Endothelial cell of umbilical vein (primary cell): Measurements from ENCODE around the gene MLF1. TPM values are rescaled to one million over a fixed set of nuclear protein-coding genes. Genes with fewer than 3 reads are reported as not detected.

Source experiments
- BruUV-seq: library from RNA; stranded (reverse); fragments of 400-500 nt; replicated peaks from 2 replicates; lab custom pipeline; 2021; lab: Mats Ljungman, UMichigan
- CTCF ChIA-PET: fragments of 300-600, 350-600 bp; sonication (Branson Sonifier 250); formaldehyde crosslinking; loops from one replicate; lab custom pipeline; 2021; ENCODE audit warnings: antibody characterized with exemption, inconsistent platforms; lab: Charles Lee
- POLR2A ChIA-PET: fragments of 300-600, 350-600 bp; sonication (Branson Sonifier 250); formaldehyde crosslinking; loops from one replicate; lab custom pipeline; 2021; ENCODE audit warnings: antibody characterized with exemption, inconsistent platforms; lab: Charles Lee
- DNase-seq: peaks from one replicate; pipeline ENCODE4 v3.0.0-alpha.2; 2011; ENCODE audit warnings: low read depth, low spot score
- FAIRE-seq: peaks from 2 replicates; lab custom pipeline; 2011; peaks lifted over from hg19 to GRCh38; lab: Jason Lieb, UNC
- H2AFZ ChIP-seq: 2 replicates; pipeline ENCODE4 v1.6.0; 2012; ENCODE audit warnings: low read depth, low read length, control low read depth, inconsistent platforms
- H3K27ac ChIP-seq: 2 replicates; pipeline ENCODE4 v1.5.1; 2011; ENCODE audit warnings: low read depth, mild to moderate bottlenecking, control low read depth, low read length, moderate library complexity; ENCODE audit not compliant: insufficient read depth
- H3K27me3 ChIP-seq, 2 experiments: 2 replicates each; pipeline versions ENCODE4 v1.6.0 to v1.6.1; 2011; ENCODE audit warnings: low read length in 2 of 2, mixed read lengths in 1 of 2; ENCODE audit not compliant: control insufficient read depth in 2 of 2, insufficient read depth in 2 of 2
- H3K36me3 ChIP-seq, 2 experiments: 2 replicates in 1 of 2; 3 replicates in 1 of 2; pipeline ENCODE4 v1.5.1; 2011; ENCODE audit warnings: low read length in 2 of 2, mild to moderate bottlenecking in 1 of 2, moderate library complexity in 1 of 2; ENCODE audit not compliant: control insufficient read depth in 2 of 2, insufficient read depth in 2 of 2; ENCODE audit errors: extremely low read depth in 1 of 2
- H3K4me1 ChIP-seq: 3 replicates; pipeline ENCODE4 v1.5.1; 2011; ENCODE audit warnings: mild to moderate bottlenecking, low read length; ENCODE audit not compliant: control insufficient read depth, insufficient read depth; ENCODE audit errors: extremely low read depth
- H3K4me2 ChIP-seq: 2 replicates; pipeline ENCODE4 v1.6.1; 2011; ENCODE audit warnings: low read length, control low read depth, mixed read lengths; ENCODE audit not compliant: insufficient read depth
- H3K4me3 ChIP-seq, 3 experiments: fragments of 200-600 bp in 1 of 3; sonication (generic), shearing (Covaris generic) in 1 of 3; replicated peaks in 1 of 3; 2 replicates each; pipeline ENCODE4 v1.5.1; 2011 to 2016; ENCODE audit warnings: control low read depth in 3 of 3, low read length in 3 of 3, mild to moderate bottlenecking in 2 of 3, inconsistent platforms in 1 of 3, low read depth in 1 of 3, moderate library complexity in 1 of 3; ENCODE audit not compliant: insufficient read depth in 1 of 3
- H3K79me2 ChIP-seq: 2 replicates; pipeline ENCODE4 v1.6.0; 2012; ENCODE audit warnings: low read length, inconsistent platforms; ENCODE audit not compliant: control insufficient read depth, insufficient read depth
- H3K9ac ChIP-seq: replicated peaks from 2 replicates; pipeline ENCODE3; 2011; ENCODE audit warnings: low read length, control low read depth; ENCODE audit not compliant: insufficient read depth; ENCODE audit errors: extremely low read depth
- H3K9me1 ChIP-seq: replicated peaks from 3 replicates; pipeline ENCODE4 v1.6.0; 2011; ENCODE audit warnings: mild to moderate bottlenecking, low read length; ENCODE audit not compliant: control insufficient read depth, insufficient read depth; ENCODE audit errors: extremely low read depth
- H3K9me3 ChIP-seq: replicated peaks from 2 replicates; pipeline ENCODE4 v1.5.1; 2012; ENCODE audit warnings: low read length, inconsistent platforms; ENCODE audit not compliant: control insufficient read depth, insufficient read depth
- H4K20me1 ChIP-seq: replicated peaks from 2 replicates; pipeline ENCODE3; 2011; ENCODE audit warnings: mild to moderate bottlenecking, low read length; ENCODE audit not compliant: control insufficient read depth, insufficient read depth; ENCODE audit errors: extremely low read depth
- CTCF ChIP-seq, 2 donors: IDR thresholded peaks; 1 replicate in 1 of 2; 2 replicates in 1 of 2; pipeline ENCODE4 v1.5.1; 2011; ENCODE audit warnings: low read length in 2 of 2, mild to moderate bottlenecking in 2 of 2, moderate library complexity in 2 of 2, control low read depth in 1 of 2, inconsistent platforms in 1 of 2, low read depth in 1 of 2; ENCODE audit not compliant: insufficient read depth in 1 of 2; ENCODE audit errors: extremely low read depth in 1 of 2
- EZH2 ChIP-seq: IDR thresholded peaks from 2 replicates; pipeline ENCODE4 v1.6.1; 2012; ENCODE audit warnings: borderline replicate concordance, low read depth, mild to moderate bottlenecking, moderate library complexity, low read length, inconsistent platforms; ENCODE audit not compliant: severe bottlenecking
- FOS ChIP-seq: IDR thresholded peaks from 2 replicates; pipeline ENCODE4 v1.6.1; 2011; ENCODE audit warnings: mild to moderate bottlenecking, low read length, moderate library complexity, borderline replicate concordance; ENCODE audit not compliant: insufficient read depth
- GATA2 ChIP-seq: IDR thresholded peaks from 2 replicates; pipeline ENCODE4 v1.7.0; 2011; ENCODE audit warnings: low read depth, mild to moderate bottlenecking, moderate library complexity, mixed read lengths, low read length; ENCODE audit not compliant: insufficient read length, insufficient read depth
- JUN ChIP-seq: IDR thresholded peaks from 2 replicates; pipeline ENCODE4 v1.6.1; 2011; ENCODE audit warnings: borderline replicate concordance, low read depth; ENCODE audit not compliant: insufficient read length, insufficient read depth
- MAX ChIP-seq: IDR thresholded peaks from 2 replicates; pipeline ENCODE4 v1.6.1; 2011; ENCODE audit not compliant: insufficient read depth, insufficient read length
- MYC ChIP-seq: IDR thresholded peaks from one replicate; pipeline ENCODE4 v1.6.1; 2011; ENCODE audit warnings: mild to moderate bottlenecking, low read depth, low read length
- POLR2A ChIP-seq: IDR thresholded peaks from 2 replicates; pipeline ENCODE4 v1.6.1; 2012; ENCODE audit warnings: low read depth, mild to moderate bottlenecking, control low read depth, low read length
- POLR2AphosphoS5 ChIP-seq: IDR thresholded peaks from 2 replicates; pipeline ENCODE4 v1.6.1; 2012; ENCODE audit warnings: low read depth, mild to moderate bottlenecking, control low read depth, low read length, moderate library complexity; ENCODE audit not compliant: insufficient read depth
- dilution Hi-C: fragments of 300-500 bp; cut with MboI; formaldehyde crosslinking; loops from one replicate; pipeline ENCODE4 v1.15.0; 2019; ENCODE audit warnings: low sequenced_read_pairs; ENCODE audit not compliant: extremely low pct_ligation_motif_present
- intact Hi-C: fragments of 100-400 bp; cut with micrococcal nuclease; formaldehyde crosslinking; loops from one replicate; pipeline ENCODE4 v1.10.0; 2022
- polyA plus RNA-seq, 4 experiments: library from polyadenylated mRNA; depleted of rRNA in 3 of 4; stranded (reverse) in 3 of 4; unstranded in 1 of 4; fragments of >200 nt; gene quantifications; 2 replicates each; pipeline versions ENCODE4 v1.2.1 to v1.2.3, GENCODE V29; 2011 to 2012; ENCODE audit warnings: missing spikeins in 1 of 4
- total RNA-seq: library from RNA; stranded (reverse); gene quantifications from 2 replicates; pipeline ENCODE4 v1.2.3, GENCODE V29; 2021

MLF1 gene
- total and polyA plus RNA-seq, 2 donors (not counting 3 experiments of a cell fraction or from before 2014, with no cell fraction given), result 3.0 to 5.3 TPM

- H3K9me3 ChIP-seq, result no peaks in the 10 kb centered on the region
- H3K27me3 ChIP-seq, result no peaks in the 10 kb centered on the region
- no peak overlapping the region for H2AFZ ChIP-seq
- FAIRE-seq, result no peak
- no peak for DNase-seq
- no peaks in the 10 kb centered on the region for H3K9me1 ChIP-seq
- H3K4me2 ChIP-seq, result no peak overlapping the region
- ChIA-PET POLR2A (no interaction called here), CTCF (interaction anchor here (1.0 kb wide), 1 partner anchor 17 kb away, joined by 3 read pairs; no protein-coding TSS in a partner anchor)
- dilution Hi-C loops (no loop called here), intact Hi-C loops (no loop called here)
- no peak overlapping the region for H3K4me3 ChIP-seq
- H3K4me1 ChIP-seq, result no peaks in the 10 kb centered on the region
- BruUV-seq, result no TSS peak
- no peaks in the 10 kb centered on the region for H3K36me3 ChIP-seq
- no peak for TF ChIP-seq CTCF (IDR thresholded peaks at IDR 0.05; ENCODE audit: extremely low read depth in 1 of 2, insufficient read depth in 1 of 2, low read depth in 1 of 2, low read length in 2 of 2)
- TF ChIP-seq MYC, result no peak
- no peak for TF ChIP-seq JUN
- no peak for TF ChIP-seq POLR2A
- H3K79me2 ChIP-seq, result no peaks in the 10 kb centered on the region
- H4K20me1 ChIP-seq, result no peaks in the 10 kb centered on the region
- H3K27ac ChIP-seq, result no peak overlapping the region
- H3K9ac ChIP-seq, result no peak overlapping the region
These were observed 31.2 kb downstream of the MLF1 start for GRCh38 chr3:158602227-158602626.

GRCh38 chr3:158617982-158618875, 47.2 kb downstream of the MLF1 start:
- BruUV-seq, result no TSS peak
- Histone ChIP-seq H3K4me1 (no peaks in the 10 kb centered on the region), H3K27me3 (no peaks in the 10 kb centered on the region), H3K4me2 (no peak overlapping the region), H4K20me1 (no peaks in the 10 kb centered on the region), H3K9me3 (no peaks in the 10 kb centered on the region), H3K9ac (no peak overlapping the region), H3K4me3 (no peak overlapping the region), H3K9me1 (no peaks in the 10 kb centered on the region), H3K27ac (no peak overlapping the region), H3K79me2 (no peaks in the 10 kb centered on the region), H3K36me3 (no peaks in the 10 kb centered on the region), H2AFZ (no peak overlapping the region)
- no peak for DNase-seq
- ChIA-PET CTCF (interaction anchor here (0.9 to 1.1 kb wide), 2 partner anchors 8 to 16 kb away, joined by 3 read pairs; no protein-coding TSS in a partner anchor), POLR2A (no interaction called here)
- FAIRE-seq, result no peak
- dilution Hi-C loops, result no loop called here
- no peak for TF ChIP-seq POLR2AphosphoS5
- TF ChIP-seq JUN, result no peak
- no peak for TF ChIP-seq GATA2
- TF ChIP-seq MAX, result no peak
- TF ChIP-seq EZH2, result no peak
- no peak for TF ChIP-seq POLR2A
- TF ChIP-seq MYC, result no peak
- TF ChIP-seq FOS, result no peak
- no peak for TF ChIP-seq CTCF (IDR thresholded peaks at IDR 0.05; ENCODE audit: extremely low read depth in 1 of 2, insufficient read depth in 1 of 2, low read depth in 1 of 2, low read length in 2 of 2)
- intact Hi-C loops, result no loop called here
